ENCODE results near the gene TDP2.

Gene TDP2

GRCh38 chr6:24619661-24620060 lies 47.0 kb downstream of the TDP2 start:
- no peaks in the 10 kb centered on the region for H3K27me3 ChIP-seq (ENCODE audit: control insufficient read depth, insufficient read depth, low read length)
- no peaks in the 10 kb centered on the region for H3K36me3 ChIP-seq (ENCODE audit: control insufficient read depth, insufficient read depth, low read length)
- no peak overlapping the region for H3K4me3 ChIP-seq (ENCODE audit: low read depth, low read length)
- H3K4me1 ChIP-seq (ENCODE audit: control insufficient read depth, insufficient read depth, low read length) = no peaks in the 10 kb centered on the region
- H3K27ac ChIP-seq (ENCODE audit: low read depth, low read length) = no peak overlapping the region
- no peaks in the 10 kb centered on the region for H3K9me3 ChIP-seq (ENCODE audit: control insufficient read depth, insufficient read depth, low read depth, low read length)
- H3K9ac ChIP-seq (ENCODE audit: low read length) = no peak overlapping the region

GRCh38 chr6:24614648-24615047 lies 52.1 kb downstream of the TDP2 start:
- Histone ChIP-seq H3K4me1 (ENCODE audit: control insufficient read depth, insufficient read depth, low read length) (no peaks in the 10 kb centered on the region), H3K4me3 (ENCODE audit: low read depth, low read length) (no peak overlapping the region), H3K36me3 (ENCODE audit: control insufficient read depth, insufficient read depth, low read length) (no peaks in the 10 kb centered on the region), H3K27me3 (ENCODE audit: control insufficient read depth, insufficient read depth, low read length) (no peaks in the 10 kb centered on the region), H3K9ac (ENCODE audit: low read length) (no peak overlapping the region), H3K27ac (ENCODE audit: low read depth, low read length) (no peak overlapping the region), H3K9me3 (ENCODE audit: control insufficient read depth, insufficient read depth, low read depth, low read length) (no peaks in the 10 kb centered on the region)

GRCh38 chr6:24614043-24614420 lies 52.7 kb downstream of the TDP2 start:
- Histone ChIP-seq H3K4me1 (ENCODE audit: control insufficient read depth, insufficient read depth, low read length) (no peaks in the 10 kb centered on the region), H3K36me3 (ENCODE audit: control insufficient read depth, insufficient read depth, low read length) (no peaks in the 10 kb centered on the region), H3K27me3 (ENCODE audit: control insufficient read depth, insufficient read depth, low read length) (no peaks in the 10 kb centered on the region), H3K9me3 (ENCODE audit: control insufficient read depth, insufficient read depth, low read depth, low read length) (no peaks in the 10 kb centered on the region), H3K27ac (ENCODE audit: low read depth, low read length) (no peak overlapping the region), H3K9ac (ENCODE audit: low read length) (no peak overlapping the region), H3K4me3 (ENCODE audit: low read depth, low read length) (no peak overlapping the region)

- Histone ChIP-seq H3K36me3 (ENCODE audit: control insufficient read depth, insufficient read depth, low read length) (no peaks in the 10 kb centered on the region), H3K27ac (ENCODE audit: low read depth, low read length) (no peak overlapping the region), H3K4me3 (ENCODE audit: low read depth, low read length) (no peak overlapping the region), H3K27me3 (ENCODE audit: control insufficient read depth, insufficient read depth, low read length) (no peaks in the 10 kb centered on the region), H3K4me1 (ENCODE audit: control insufficient read depth, insufficient read depth, low read length) (no peaks in the 10 kb centered on the region), H3K9me3 (ENCODE audit: control insufficient read depth, insufficient read depth, low read depth, low read length) (no peaks in the 10 kb centered on the region), H3K9ac (ENCODE audit: low read length) (no peak overlapping the region)
Measured at GRCh38 chr6:24613361-24614042, 53.2 kb downstream of the TDP2 start.

GRCh38 chr6:24610672-24611071 lies 56.0 kb downstream of the TDP2 start:
- H3K9ac ChIP-seq (ENCODE audit: low read length) = no peak overlapping the region
- no peaks in the 10 kb centered on the region for H3K36me3 ChIP-seq (ENCODE audit: control insufficient read depth, insufficient read depth, low read length)
- H3K4me3 ChIP-seq (ENCODE audit: low read depth, low read length) = no peak overlapping the region
- H3K4me1 ChIP-seq (ENCODE audit: control insufficient read depth, insufficient read depth, low read length) = no peaks in the 10 kb centered on the region
- no peaks in the 10 kb centered on the region for H3K27me3 ChIP-seq (ENCODE audit: control insufficient read depth, insufficient read depth, low read length)
- H3K9me3 ChIP-seq (ENCODE audit: control insufficient read depth, insufficient read depth, low read depth, low read length) = no peaks in the 10 kb centered on the region
- H3K27ac ChIP-seq (ENCODE audit: low read depth, low read length) = no peak overlapping the region

- no peaks in the 10 kb centered on the region for H3K36me3 ChIP-seq (ENCODE audit: control insufficient read depth, insufficient read depth, low read length)
- H3K4me3 ChIP-seq (ENCODE audit: low read depth, low read length) = no peak overlapping the region
- no peaks in the 10 kb centered on the region for H3K27me3 ChIP-seq (ENCODE audit: control insufficient read depth, insufficient read depth, low read length)
- no peak overlapping the region for H3K9ac ChIP-seq (ENCODE audit: low read length)
- H3K27ac ChIP-seq (ENCODE audit: low read depth, low read length) = no peak overlapping the region
- H3K9me3 ChIP-seq (ENCODE audit: control insufficient read depth, insufficient read depth, low read depth, low read length) = no peaks in the 10 kb centered on the region
- H3K4me1 ChIP-seq (ENCODE audit: control insufficient read depth, insufficient read depth, low read length) = no peaks in the 10 kb centered on the region
Measured at GRCh38 chr6:24607310-24608105, 59.2 kb downstream of the TDP2 start.

GRCh38 chr6:24606200-24606930 lies 60.3 kb downstream of the TDP2 start:
- no peaks in the 10 kb centered on the region; the same call in 1 of the 2 replicates for H3K9me3 ChIP-seq (ENCODE audit: control insufficient read depth, insufficient read depth, low read depth, low read length)
- H3K4me1 ChIP-seq (ENCODE audit: control insufficient read depth, insufficient read depth, low read length) = no peaks in the 10 kb centered on the region
- no peak overlapping the region for H3K27ac ChIP-seq (ENCODE audit: low read depth, low read length)
- no peak overlapping the region for H3K4me3 ChIP-seq (ENCODE audit: low read depth, low read length)
- H3K9ac ChIP-seq (ENCODE audit: low read length) = no peak overlapping the region
- no peaks in the 10 kb centered on the region for H3K27me3 ChIP-seq (ENCODE audit: control insufficient read depth, insufficient read depth, low read length)
- H3K36me3 ChIP-seq (ENCODE audit: control insufficient read depth, insufficient read depth, low read length) = no peaks in the 10 kb centered on the region

GRCh38 chr6:24603241-24603640 lies 63.5 kb downstream of the TDP2 start:
- Histone ChIP-seq H3K4me1 (ENCODE audit: control insufficient read depth, insufficient read depth, low read length) (no peaks in the 10 kb centered on the region), H3K36me3 (ENCODE audit: control insufficient read depth, insufficient read depth, low read length) (no peaks in the 10 kb centered on the region), H3K4me3 (ENCODE audit: low read depth, low read length) (no peak overlapping the region), H3K27ac (ENCODE audit: low read depth, low read length) (no peak overlapping the region), H3K9me3 (ENCODE audit: control insufficient read depth, insufficient read depth, low read depth, low read length) (no peaks in the 10 kb centered on the region; the same call in 1 of the 2 replicates), H3K9ac (ENCODE audit: low read length) (no peak overlapping the region), H3K27me3 (ENCODE audit: control insufficient read depth, insufficient read depth, low read length) (no peaks in the 10 kb centered on the region)

GRCh38 chr6:24600903-24601302 lies 65.8 kb downstream of the TDP2 start:
- no peaks in the 10 kb centered on the region for H3K27me3 ChIP-seq (ENCODE audit: control insufficient read depth, insufficient read depth, low read length)

More at GRCh38 chr6:24600903-24601302, 65.8 kb downstream of the TDP2 start:
- H3K4me1 ChIP-seq (ENCODE audit: control insufficient read depth, insufficient read depth, low read length) = no peaks in the 10 kb centered on the region
- no peak overlapping the region for H3K9ac ChIP-seq (ENCODE audit: low read length)
- no peak overlapping the region for H3K27ac ChIP-seq (ENCODE audit: low read depth, low read length)
- H3K4me3 ChIP-seq (ENCODE audit: low read depth, low read length) = no peak overlapping the region
- H3K9me3 ChIP-seq (ENCODE audit: control insufficient read depth, insufficient read depth, low read depth, low read length) = no peaks in the 10 kb centered on the region; the same call in 1 of the 2 replicates
- no peaks in the 10 kb centered on the region for H3K36me3 ChIP-seq (ENCODE audit: control insufficient read depth, insufficient read depth, low read length)
